ENCODE measurements around the gene CDH11.

CDH11 gene

GRCh38 chr16:65116818-65117430 lies 4.9 kb downstream of the CDH11 start:
- no peak for DNase-seq

GRCh38 chr16:65116216-65116615 lies 5.6 kb downstream of the CDH11 start:
- no peak for DNase-seq

- no peak for DNase-seq
These were observed 7.3 kb downstream of the CDH11 start for GRCh38 chr16:65114527-65114926.

GRCh38 chr16:65113441-65113840 lies 8.4 kb downstream of the CDH11 start:
- no peak for DNase-seq

- DNase-seq, result no peak
These were observed 10.6 kb downstream of the CDH11 start for GRCh38 chr16:65111306-65111705.

GRCh38 chr16:65106757-65107156 lies 15.1 kb downstream of the CDH11 start:
- DNase-seq, result no peak

- no peak for DNase-seq
These were observed 16.7 kb downstream of the CDH11 start for GRCh38 chr16:65105171-65105570.

- DNase-seq, result no peak
These were observed 17.4 kb downstream of the CDH11 start for GRCh38 chr16:65104471-65104870.

GRCh38 chr16:65102326-65102725 lies 19.5 kb downstream of the CDH11 start:
- DNase-seq, result no peak

GRCh38 chr16:65101009-65101408 lies 20.9 kb downstream of the CDH11 start:
- no peak for DNase-seq

GRCh38 chr16:65099607-65100006 lies 22.3 kb downstream of the CDH11 start:
- no peak for DNase-seq

- no peak for DNase-seq
These were observed 22.9 kb downstream of the CDH11 start for GRCh38 chr16:65098916-65099315.

- DNase-seq, result no peak
These were observed 24.6 kb downstream of the CDH11 start for GRCh38 chr16:65097296-65097695.

GRCh38 chr16:65095906-65096305 lies 26.0 kb downstream of the CDH11 start:
- no peak for DNase-seq

- DNase-seq, result no peak
These were observed 26.7 kb downstream of the CDH11 start for GRCh38 chr16:65095090-65095728.

GRCh38 chr16:65094009-65094408 lies 27.9 kb downstream of the CDH11 start:
- DNase-seq, result no peak

GRCh38 chr16:65083164-65083857 lies 38.6 kb downstream of the CDH11 start:
- no peak for DNase-seq

- DNase-seq, result no peak
These were observed 42.3 kb downstream of the CDH11 start for GRCh38 chr16:65079549-65079948.

- no peak for DNase-seq
These were observed 44.7 kb downstream of the CDH11 start for GRCh38 chr16:65077181-65077580.

GRCh38 chr16:65075877-65076276 lies 46.0 kb downstream of the CDH11 start:
- DNase-seq, result no peak

GRCh38 chr16:65071433-65072311 lies 50.2 kb downstream of the CDH11 start:
- no peak for DNase-seq

GRCh38 chr16:65070831-65071432 lies 50.9 kb downstream of the CDH11 start:
- DNase-seq, result no peak

GRCh38 chr16:65069766-65070165 lies 52.1 kb downstream of the CDH11 start:
- no peak for DNase-seq
